GM23338 (cell line): ENCODE measurements around the gene STT3B. TPM values are rescaled to one million over a fixed set of nuclear protein-coding genes. Genes with fewer than 3 reads are reported as not detected.

ENCODE experiments used
- ATAC-seq: fragments of 200-7000 bp; cut with Tn5 transposase; 3 replicates; pipeline ENCODE4 v1.9.1; 2020
- DNase-seq: peaks from one replicate; pipeline ENCODE4 v3.0.0-alpha.2; 2015; ENCODE audit warnings: low spot score
- H2AFZ ChIP-seq: fragments of 200-600 bp; sonication (generic); 2 replicates; pipeline ENCODE4 v1.8.0; 2016; ENCODE audit warnings: antibody characterized with exemption, mild to moderate bottlenecking, moderate library complexity
- H3F3A ChIP-seq: fragments of 200-600 bp; sonication (generic); replicated peaks from 2 replicates; pipeline ENCODE4 v1.8.0; 2017; ENCODE audit warnings: antibody characterized with exemption, mixed run types, low read depth
- H3K27ac ChIP-seq: fragments of 200-600 bp; sonication (generic); 2 replicates; pipeline ENCODE4 v1.6.1; 2016; ENCODE audit warnings: low read depth
- H3K27me3 ChIP-seq: fragments of 200-600 bp; sonication (generic); 2 replicates; pipeline ENCODE4 v1.8.0; 2016; ENCODE audit warnings: mild to moderate bottlenecking, mixed run types, moderate library complexity; ENCODE audit not compliant: insufficient read depth
- H3K36me3 ChIP-seq: fragments of 200-600 bp; sonication (generic); 2 replicates; pipeline ENCODE4 v1.8.0; 2016; ENCODE audit warnings: mild to moderate bottlenecking; ENCODE audit not compliant: insufficient read depth
- H3K4me1 ChIP-seq: fragments of 200-600 bp; sonication (generic); 2 replicates; pipeline ENCODE4 v1.8.0; 2016; ENCODE audit warnings: mild to moderate bottlenecking, moderate library complexity; ENCODE audit not compliant: insufficient read depth
- H3K4me2 ChIP-seq: fragments of 200-600 bp; sonication (generic); 2 replicates; pipeline ENCODE4 v1.7.1; 2017; ENCODE audit warnings: mixed run types
- H3K4me3 ChIP-seq: fragments of 200-600 bp; sonication (generic); 2 replicates; pipeline ENCODE4 v1.6.1; 2016; ENCODE audit warnings: mixed run types
- H3K79me2 ChIP-seq: fragments of 200-600 bp; sonication (generic); replicated peaks from 2 replicates; pipeline ENCODE4 v1.8.0; 2017; ENCODE audit warnings: mild to moderate bottlenecking; ENCODE audit not compliant: insufficient read depth
- H3K9me2 ChIP-seq: fragments of 200-600 bp; sonication (generic); 2 replicates; pipeline ENCODE4 v1.8.0; 2017; ENCODE audit not compliant: insufficient read depth
- H4K20me1 ChIP-seq: fragments of 200-600 bp; sonication (generic); replicated peaks from 2 replicates; pipeline ENCODE4 v1.8.0; 2017; ENCODE audit warnings: mild to moderate bottlenecking; ENCODE audit not compliant: insufficient read depth
- H3K27ac Mint-ChIP-seq: 2 replicates; pipeline ENCODE4 v1.8.0; 2020; ENCODE audit warnings: inconsistent platforms, mild to moderate bottlenecking, moderate library complexity, mixed read lengths
- H3K27me3 Mint-ChIP-seq: 3 replicates; pipeline ENCODE4 v1.8.0; 2022; ENCODE audit warnings: low read depth, mild to moderate bottlenecking, moderate library complexity, mixed read lengths, inconsistent platforms; ENCODE audit not compliant: insufficient read depth, poor library complexity
- H3K36me3 Mint-ChIP-seq: 3 replicates; pipeline ENCODE4 v1.8.0; 2021; ENCODE audit warnings: low read depth, mild to moderate bottlenecking, inconsistent platforms, moderate library complexity, mixed read lengths
- H3K4me1 Mint-ChIP-seq: 3 replicates; pipeline ENCODE4 v1.8.0; 2020; ENCODE audit warnings: mild to moderate bottlenecking, inconsistent platforms, mixed read lengths
- H3K4me3 Mint-ChIP-seq: 3 replicates; pipeline ENCODE4 v1.8.0; 2021; ENCODE audit warnings: moderate library complexity, mild to moderate bottlenecking, inconsistent platforms, mixed read lengths
- H3K9me3 Mint-ChIP-seq: 3 replicates; pipeline ENCODE4 v1.8.0; 2020; ENCODE audit warnings: moderate library complexity, mild to moderate bottlenecking, inconsistent platforms, mixed read lengths
- CTCF ChIP-seq, 2 experiments: fragments of 200-600 bp in 1 of 2; sonication (generic) in 1 of 2; conservative IDR thresholded peaks; 2 replicates each; pipeline versions ENCODE4 v1.5.1 to v1.6.1; 2016 to 2017; ENCODE audit warnings: antibody characterized with exemption in 2 of 2, low read depth in 2 of 2, mild to moderate bottlenecking in 2 of 2, moderate library complexity in 1 of 2
- ETS1 ChIP-seq: IDR thresholded peaks from 2 replicates; pipeline ENCODE4 v1.6.1; 2016; ENCODE audit warnings: antibody characterized with exemption
- EZH2phosphoT487 ChIP-seq: fragments of 200-600 bp; sonication (generic); IDR thresholded peaks from one replicate; pipeline ENCODE4 v1.8.1; 2018; ENCODE audit warnings: antibody characterized with exemption; ENCODE audit not compliant: unreplicated experiment
- JUNB ChIP-seq: IDR thresholded peaks from one replicate; pipeline ENCODE4 v1.6.1; 2016; ENCODE audit warnings: antibody characterized with exemption; ENCODE audit not compliant: unreplicated experiment
- POLR2AphosphoS5 ChIP-seq: IDR thresholded peaks from 2 replicates; pipeline ENCODE4 v1.6.1; 2016; ENCODE audit warnings: antibody characterized with exemption, low read depth
- REST ChIP-seq: IDR thresholded peaks from one replicate; pipeline ENCODE4 v1.6.1; 2018; ENCODE audit warnings: antibody characterized with exemption; ENCODE audit not compliant: unreplicated experiment
- ZNF114 ChIP-seq: fragments of 250-450 bp; sonication (Bioruptor Pico); IDR thresholded peaks from 2 replicates; pipeline ENCODE4 v1.5.0; 2020; ENCODE audit warnings: mild to moderate bottlenecking, moderate library complexity
- ZNF331 ChIP-seq: fragments of 250-450 bp; sonication (Bioruptor Pico); IDR thresholded peaks from 2 replicates; pipeline ENCODE4 v1.5.0; 2020; ENCODE audit warnings: low read depth, mild to moderate bottlenecking, moderate library complexity
- ZNF462 ChIP-seq: fragments of 250-450 bp; sonication (Bioruptor Pico); IDR thresholded peaks from 2 replicates; pipeline ENCODE4 v1.5.0; 2020; ENCODE audit warnings: mild to moderate bottlenecking, moderate library complexity
- polyA plus RNA-seq: library from polyadenylated mRNA; unstranded; fragments of >200 nt; fragmentation: Nextera tagmentation; extraction: Ambion mirVana; gene quantifications from 2 replicates; pipeline ENCODE4 v1.2.1, GENCODE V29; 2016
- total RNA-seq: library from RNA; depleted of rRNA; stranded (reverse); fragments of >200 nt; shearing (Covaris generic); gene quantifications from 2 replicates; pipeline ENCODE4 v1.2.3, GENCODE V29; 2014

STT3B gene
- total and polyA plus RNA-seq, 2 experiments from 2014 or later = 44.1 to 167 TPM

- TF ChIP-seq REST (no peak), EZH2phosphoT487 (no peak), JUNB (no peak), POLR2AphosphoS5 (no peak), ZNF331 (CRISPR knock-in tag) (no peak)
Observed at GRCh38 chr3:31538801-31539200, 6.1 kb downstream of the STT3B start (continued).

- Mint-ChIP-seq H3K4me3 (peak overlapping the region; percentile 1; the same call in 1 of the 3 replicates), H3K9me3 (no peaks in the 10 kb centered on the region), H3K27ac (no peak overlapping the region), H3K4me1 (peaks cover 59% of the 10 kb centered on the region), H3K36me3 (0 out of 3 replicates have a peak, but pooled peaks cover 5% of the 10 kb centered on the region), H3K27me3 (peaks cover 2% of the 10 kb centered on the region)
- Histone ChIP-seq H3K79me2 (peaks cover 100% of the 10 kb centered on the region), H2AFZ (no peak overlapping the region), H3K4me3 (no peak overlapping the region), H3K4me1 (peaks cover 53% of the 10 kb centered on the region), H3K4me2 (peak overlapping the region; percentile 48; the same call in 1 of the 2 replicates), H4K20me1 (peaks cover 48% of the 10 kb centered on the region), H3K36me3 (no peaks in the 10 kb centered on the region), H3K27ac (no peak overlapping the region), H3K27me3 (no peaks in the 10 kb centered on the region), H3F3A (no peaks in the 10 kb centered on the region), H3K9me2 (no peaks in the 10 kb centered on the region)
- DNase-seq (no peak), ATAC-seq (no peak)
- TF ChIP-seq ZNF114 (CRISPR knock-in tag) = no peak
- no peak for TF ChIP-seq ZNF462 (CRISPR knock-in tag)
- no peak for TF ChIP-seq POLR2AphosphoS5
- TF ChIP-seq CTCF (conservative IDR thresholded peaks at IDR 0.05; ENCODE audit: low read depth in 2 of 2) = no peak
- no peak for TF ChIP-seq ETS1
- TF ChIP-seq JUNB = no peak
Observed at GRCh38 chr3:31539275-31539674, 6.5 kb downstream of the STT3B start.
